ENCODE results near the gene DOHH.

- TF ChIP-seq ZFP41 (tag by site-specific recombination; IDR thresholded peaks at IDR 0.05; ENCODE audit: borderline replicate concordance) (no peak), PRDM2 (tag by site-specific recombination; IDR thresholded peaks at IDR 0.05; ENCODE audit: borderline replicate concordance) (no peak), ZNF18 (tag by site-specific recombination; IDR thresholded peaks at IDR 0.05) (no peak), ZNF549 (tag by site-specific recombination; IDR thresholded peaks at IDR 0.05) (no peak), CTCF (tag by site-specific recombination; IDR thresholded peaks at IDR 0.05) (no peak), REST (tag by site-specific recombination; IDR thresholded peaks at IDR 0.05) (no peak), HOXC10 (CRISPR knock-in tag; IDR thresholded peaks at IDR 0.05) (no peak), GLI4 (tag by site-specific recombination; IDR thresholded peaks at IDR 0.05) (no peak), SP2 (tag by site-specific recombination; IDR thresholded peaks at IDR 0.05) (no peak), ZFP3 (tag by site-specific recombination; IDR thresholded peaks at IDR 0.05; ENCODE audit: low read depth) (no peak), KLF1 (tag by site-specific recombination; IDR thresholded peaks at IDR 0.05) (no peak), ZNF639 (tag by site-specific recombination; IDR thresholded peaks at IDR 0.05) (no peak), ZNF239 (tag by site-specific recombination; IDR thresholded peaks at IDR 0.05) (no peak), ZNF274 (IDR thresholded peaks at IDR 0.05; ENCODE audit: low read length) (no peak), ZNF274 (tag by site-specific recombination; IDR thresholded peaks at IDR 0.05; ENCODE audit: borderline replicate concordance) (no peak)
Measured at GRCh38 chr19:3526507-3527237, 26.2 kb upstream of the DOHH start.

Data from HEK293 (cell line).